22Rv1 (cell line): ENCODE results near the gene DOC2A.

Experiments used
- ZFX ChIP-seq: fragments of 450-650 bp; IDR thresholded peaks from 2 replicates; pipeline ENCODE4 v1.6.1; 2017; ENCODE audit warnings: antibody characterized with exemption, borderline replicate concordance
- TF ChIP-seq, protein P1 (sequence below): fragments of 450-650 bp; IDR thresholded peaks from 2 replicates; pipeline ENCODE4 v1.5.1; 2017; ENCODE audit warnings: mild to moderate bottlenecking

DNA sequence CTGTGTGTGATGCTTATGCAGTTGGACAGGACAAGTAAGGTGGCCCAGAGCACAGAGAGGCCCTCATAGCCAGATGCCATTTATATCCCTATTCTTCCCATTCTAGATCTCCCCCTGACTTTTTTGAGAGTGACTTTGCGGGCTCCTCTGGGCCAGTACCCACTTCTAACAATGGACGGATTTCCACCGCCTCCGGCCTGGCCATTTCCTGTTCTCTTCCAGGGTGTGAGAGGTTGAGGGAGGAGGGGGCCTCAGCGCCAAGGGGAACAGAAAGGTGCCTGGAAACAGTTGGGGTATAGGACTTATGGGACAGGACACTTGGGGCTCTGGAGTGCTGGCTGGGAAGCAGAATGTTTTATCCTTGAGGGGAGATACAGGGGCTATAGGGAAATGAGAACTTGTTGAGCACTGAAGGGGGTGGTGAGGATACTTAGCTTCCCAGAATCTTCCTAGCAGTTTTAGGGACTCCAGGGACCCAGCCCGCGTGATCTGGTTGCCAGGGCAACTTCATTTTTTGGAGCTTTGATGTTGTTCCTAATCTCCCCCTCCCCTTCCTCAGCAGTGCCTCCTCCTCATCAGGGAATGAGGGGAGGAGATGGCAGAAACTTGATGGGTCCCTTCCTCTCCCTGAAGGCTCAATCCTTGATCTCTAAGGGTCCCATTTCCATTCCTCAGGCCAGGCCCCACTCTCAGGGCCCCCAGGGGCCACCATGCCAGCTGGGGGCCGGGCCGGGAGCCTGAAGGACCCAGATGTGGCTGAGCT is 33.6 kb downstream of the DOC2A start:
- TF ChIP-seq, protein P1, sequence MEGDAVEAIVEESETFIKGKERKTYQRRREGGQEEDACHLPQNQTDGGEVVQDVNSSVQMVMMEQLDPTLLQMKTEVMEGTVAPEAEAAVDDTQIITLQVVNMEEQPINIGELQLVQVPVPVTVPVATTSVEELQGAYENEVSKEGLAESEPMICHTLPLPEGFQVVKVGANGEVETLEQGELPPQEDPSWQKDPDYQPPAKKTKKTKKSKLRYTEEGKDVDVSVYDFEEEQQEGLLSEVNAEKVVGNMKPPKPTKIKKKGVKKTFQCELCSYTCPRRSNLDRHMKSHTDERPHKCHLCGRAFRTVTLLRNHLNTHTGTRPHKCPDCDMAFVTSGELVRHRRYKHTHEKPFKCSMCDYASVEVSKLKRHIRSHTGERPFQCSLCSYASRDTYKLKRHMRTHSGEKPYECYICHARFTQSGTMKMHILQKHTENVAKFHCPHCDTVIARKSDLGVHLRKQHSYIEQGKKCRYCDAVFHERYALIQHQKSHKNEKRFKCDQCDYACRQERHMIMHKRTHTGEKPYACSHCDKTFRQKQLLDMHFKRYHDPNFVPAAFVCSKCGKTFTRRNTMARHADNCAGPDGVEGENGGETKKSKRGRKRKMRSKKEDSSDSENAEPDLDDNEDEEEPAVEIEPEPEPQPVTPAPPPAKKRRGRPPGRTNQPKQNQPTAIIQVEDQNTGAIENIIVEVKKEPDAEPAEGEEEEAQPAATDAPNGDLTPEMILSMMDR: no peak
- no peak for TF ChIP-seq ZFX
